GM21528 (cell line): Measurements from ENCODE around the gene SEMA4G.

Source experiments
- ATAC-seq: cut with Tn5 transposase; IDR thresholded peaks from one replicate; pipeline ENCODE4 v1.9.1; 2021; ENCODE audit warnings: mild to moderate bottlenecking, moderate library complexity; ENCODE audit not compliant: unreplicated experiment, low FRiP score

Gene SEMA4G

GRCh38 chr10:100969187-100970075 lies at the start of gene SEMA4G:
Gene SEMA4G, plus strand, starts transcription at chr10:100969504. Its CDS starts 3,409 bp downstream, at chr10:100972913.
- ATAC-seq = no peak

- ATAC-seq = no peak
Measured at GRCh38 chr10:100923580-100923979, 45.7 kb upstream of the SEMA4G start.

DNA sequence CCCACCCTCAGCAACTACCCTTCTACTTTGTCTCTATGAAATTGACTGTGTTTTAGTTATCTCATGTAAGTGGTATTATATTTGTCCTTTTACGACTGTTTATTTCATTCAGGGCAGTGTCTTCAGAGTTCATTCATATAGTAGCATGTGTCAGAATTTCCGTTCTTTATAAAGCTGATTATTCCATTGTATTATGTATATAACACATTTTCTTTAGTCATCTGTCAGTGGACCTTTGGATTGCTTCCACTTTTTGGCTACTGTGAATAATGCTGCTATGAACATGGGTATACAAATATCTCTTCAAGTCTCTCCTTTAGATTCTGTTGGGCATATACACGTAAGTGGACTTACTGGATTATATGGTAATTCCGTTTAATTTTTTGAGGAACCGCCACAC lies 42.0 kb upstream of the SEMA4G start:
- ATAC-seq = no peak

- no peak for ATAC-seq
Measured at GRCh38 chr10:100928039-100928438, 41.3 kb upstream of the SEMA4G start.

GRCh38 chr10:100930368-100930767 lies 38.9 kb upstream of the SEMA4G start:
- no peak for ATAC-seq

- no peak for ATAC-seq
Measured at GRCh38 chr10:100934084-100934659, 35.1 kb upstream of the SEMA4G start.

DNA sequence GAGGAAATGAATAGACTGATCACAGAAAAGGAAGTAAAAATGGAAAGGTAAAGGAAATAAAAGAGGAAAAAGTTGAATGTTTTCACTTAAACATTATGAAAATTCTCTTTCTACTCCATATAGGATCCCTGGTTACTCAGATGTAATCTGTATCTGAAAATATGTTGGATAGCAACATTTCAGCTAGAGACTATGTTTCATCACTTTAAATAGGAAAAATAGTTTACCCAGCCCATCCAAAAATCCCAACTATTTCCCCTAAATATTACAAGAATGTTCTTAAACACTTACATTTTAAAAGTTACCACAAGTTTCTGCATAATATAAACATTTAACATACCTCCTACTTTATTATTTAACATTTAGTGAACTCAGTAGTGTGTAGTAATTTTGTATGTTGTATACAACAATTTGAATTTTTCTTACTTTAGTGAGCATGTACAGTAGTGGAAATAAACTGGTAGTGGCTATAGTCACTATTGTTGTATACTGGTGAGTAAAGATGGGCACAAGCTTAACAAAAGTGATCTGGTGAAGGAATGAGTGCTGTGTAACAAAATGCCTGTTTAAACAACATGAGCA lies 29.4 kb upstream of the SEMA4G start:
- ATAC-seq = no peak

GRCh38 chr10:100942229-100942628 lies 27.1 kb upstream of the SEMA4G start:
- ATAC-seq = no peak

- ATAC-seq = no peak
Measured at GRCh38 chr10:100943508-100943907, 25.8 kb upstream of the SEMA4G start.

DNA sequence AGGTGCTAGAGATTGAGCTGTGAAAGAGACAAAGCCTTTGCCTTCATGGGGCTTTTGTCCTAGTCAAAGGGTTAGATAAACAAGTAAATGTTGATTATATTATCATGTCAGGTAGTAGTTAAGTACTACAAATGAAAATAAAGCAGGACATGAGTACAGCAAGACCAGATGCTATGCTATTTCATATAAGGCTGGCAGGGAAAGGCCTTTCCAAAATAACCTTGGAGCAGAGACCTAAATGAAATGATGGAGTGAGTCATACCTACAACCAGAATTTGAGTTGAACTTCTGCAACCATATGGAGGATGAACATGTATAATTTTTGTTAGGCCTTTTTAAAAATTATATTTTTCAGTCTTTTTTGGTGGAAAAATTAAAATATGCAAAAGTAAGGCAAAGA lies 23.6 kb upstream of the SEMA4G start:
- no peak for ATAC-seq

GRCh38 chr10:100948916-100949315 lies 20.4 kb upstream of the SEMA4G start:
- ATAC-seq = no peak

DNA sequence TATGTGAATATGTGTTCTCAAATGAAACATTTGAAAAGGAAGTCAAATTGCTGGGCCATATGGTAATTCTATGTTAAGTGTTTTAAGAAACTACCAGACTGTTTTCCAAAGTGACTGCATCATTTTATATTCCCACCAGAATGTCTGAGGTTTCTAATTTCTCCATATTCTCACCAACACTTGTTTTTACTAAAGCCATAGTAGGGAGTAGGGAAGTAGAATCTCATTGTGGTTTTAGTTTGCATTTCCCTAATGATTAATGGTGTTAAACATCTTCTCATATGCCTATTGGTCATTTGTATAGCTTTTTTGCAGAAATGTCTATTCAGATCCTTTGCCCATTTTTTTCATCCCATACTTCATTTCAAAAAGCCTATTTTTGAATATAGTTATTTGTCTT lies 9.1 kb upstream of the SEMA4G start:
- no peak for ATAC-seq

DNA sequence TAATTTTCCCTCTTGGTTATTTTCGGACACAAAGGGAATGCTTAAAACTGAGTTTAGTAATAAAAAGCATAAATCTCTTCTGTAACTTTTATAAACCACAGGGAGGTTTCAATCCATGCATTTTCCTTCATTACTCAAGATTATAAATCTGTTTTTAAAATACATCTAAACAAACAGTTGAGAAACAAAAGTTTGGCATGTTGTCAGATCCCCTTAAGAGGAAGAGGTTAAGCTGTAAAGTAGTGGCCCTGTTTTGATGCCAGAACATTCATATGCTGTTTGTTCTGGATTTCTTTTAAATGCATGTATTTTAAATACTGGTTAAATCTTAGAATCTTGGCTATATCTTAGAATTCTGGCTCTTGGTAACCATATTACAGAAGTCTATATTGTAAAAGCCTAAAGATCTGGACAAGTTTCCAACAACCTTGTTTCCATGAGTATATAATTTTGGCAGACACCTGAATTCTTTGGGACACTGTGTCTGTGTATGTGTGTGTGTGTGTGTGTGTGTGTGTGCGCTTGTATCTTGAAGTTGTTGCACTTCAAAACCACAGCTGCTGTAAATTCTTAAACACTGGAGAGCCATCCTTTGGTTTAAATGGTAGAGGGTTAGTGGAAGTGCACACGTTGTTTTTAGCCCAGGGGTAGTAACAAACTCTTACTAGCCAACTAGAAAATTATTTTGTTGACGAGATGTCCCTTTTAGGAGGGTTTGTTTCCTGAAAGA lies 6.8 kb upstream of the SEMA4G start:
- no peak for ATAC-seq

DNA sequence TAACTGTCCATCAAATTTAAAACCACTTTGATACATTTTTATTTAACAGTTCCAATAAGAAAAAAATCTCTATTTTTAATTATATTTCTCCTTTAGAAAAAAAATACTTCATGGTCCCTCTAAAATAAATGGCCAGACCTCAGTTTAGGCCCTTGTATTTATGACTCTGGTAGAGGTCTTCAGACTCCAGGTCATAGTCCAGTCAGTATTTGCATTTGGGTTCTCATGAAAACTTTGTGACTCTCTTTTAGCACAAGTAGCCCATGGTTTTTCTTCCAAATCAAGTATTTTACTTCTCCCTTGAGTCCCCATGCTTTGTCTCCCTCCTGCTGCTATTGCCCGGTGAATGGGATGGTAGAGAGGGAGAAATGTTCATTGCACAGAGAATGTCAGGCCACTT lies 5.5 kb upstream of the SEMA4G start:
- no peak for ATAC-seq

DNA sequence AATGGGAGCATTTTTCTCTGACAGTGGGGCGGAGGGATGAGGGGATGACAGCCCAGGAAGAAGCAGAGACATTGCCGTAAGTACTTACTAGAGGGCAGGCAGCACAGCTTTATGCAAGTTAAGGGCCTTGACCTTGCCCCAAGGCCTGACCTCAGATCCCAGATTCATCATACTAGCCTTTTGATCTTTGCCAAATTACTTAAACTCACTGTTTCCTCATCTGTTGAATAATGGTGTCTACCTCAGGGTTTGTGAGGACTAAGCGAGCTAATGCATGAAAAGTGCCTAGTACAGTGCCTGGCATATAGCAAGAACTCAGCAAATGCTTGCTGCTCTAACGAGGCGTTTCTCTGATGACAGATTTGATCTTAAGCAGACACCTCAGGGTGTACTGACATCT lies 3.5 kb upstream of the SEMA4G start:
- ATAC-seq = no peak

- no peak for ATAC-seq
Measured at GRCh38 chr10:100966887-100967286, 2.4 kb upstream of the SEMA4G start.

DNA sequence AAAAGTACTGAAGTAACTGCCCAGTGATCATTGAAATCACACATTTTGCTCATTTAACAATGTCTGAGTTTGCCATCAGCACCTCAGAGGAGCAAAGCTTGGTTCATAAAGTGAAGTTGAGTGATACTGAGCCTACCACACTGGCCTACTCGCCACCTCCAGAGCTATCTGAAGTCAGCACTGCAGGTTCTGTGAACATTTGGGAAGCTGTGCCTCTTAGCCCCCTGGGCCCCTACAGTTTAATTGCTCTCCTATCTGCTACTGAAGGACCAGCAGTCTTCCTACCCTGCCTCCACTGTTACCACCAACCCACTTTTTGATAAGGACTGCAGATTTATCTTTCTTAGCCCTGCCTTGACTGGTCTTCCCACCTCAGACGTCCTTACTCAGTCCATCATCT lies 2.0 kb upstream of the SEMA4G start:
- no peak for ATAC-seq

DNA sequence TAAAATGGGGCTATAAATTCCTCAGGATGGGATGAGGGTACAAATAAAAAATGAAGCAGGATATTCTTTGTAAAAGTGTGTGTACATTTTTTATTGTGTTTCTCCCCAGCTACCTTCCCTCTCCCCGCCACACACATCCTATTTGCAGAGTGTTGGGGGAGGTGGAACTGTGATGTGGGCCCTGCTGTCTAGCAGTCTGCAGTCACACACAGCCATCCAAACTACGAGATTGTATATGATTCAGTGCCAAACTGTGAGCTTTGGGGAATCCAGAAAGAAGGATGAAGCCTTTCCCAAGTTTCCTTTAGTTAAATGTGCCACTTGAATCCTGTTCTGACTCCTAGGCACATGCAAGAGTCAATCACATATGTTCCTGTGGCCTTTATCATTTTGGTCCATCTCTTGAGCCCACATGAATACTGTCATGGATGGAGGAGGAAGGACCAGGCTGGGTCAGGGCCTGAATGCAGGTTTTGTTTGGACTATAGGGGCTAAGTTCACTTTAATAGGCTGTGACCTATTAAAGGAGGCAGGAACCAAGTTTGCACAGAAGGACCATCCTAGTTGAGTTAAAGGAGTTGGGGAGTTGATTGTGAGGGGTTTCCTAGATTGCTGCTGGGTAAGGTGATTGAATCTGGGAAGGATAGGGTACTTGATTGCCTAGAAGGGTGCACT lies 1.1 kb upstream of the SEMA4G start:
- no peak for ATAC-seq

- ATAC-seq = no peak
Measured at GRCh38 chr10:100968863-100969186, 479 bp upstream of the SEMA4G start.

DNA sequence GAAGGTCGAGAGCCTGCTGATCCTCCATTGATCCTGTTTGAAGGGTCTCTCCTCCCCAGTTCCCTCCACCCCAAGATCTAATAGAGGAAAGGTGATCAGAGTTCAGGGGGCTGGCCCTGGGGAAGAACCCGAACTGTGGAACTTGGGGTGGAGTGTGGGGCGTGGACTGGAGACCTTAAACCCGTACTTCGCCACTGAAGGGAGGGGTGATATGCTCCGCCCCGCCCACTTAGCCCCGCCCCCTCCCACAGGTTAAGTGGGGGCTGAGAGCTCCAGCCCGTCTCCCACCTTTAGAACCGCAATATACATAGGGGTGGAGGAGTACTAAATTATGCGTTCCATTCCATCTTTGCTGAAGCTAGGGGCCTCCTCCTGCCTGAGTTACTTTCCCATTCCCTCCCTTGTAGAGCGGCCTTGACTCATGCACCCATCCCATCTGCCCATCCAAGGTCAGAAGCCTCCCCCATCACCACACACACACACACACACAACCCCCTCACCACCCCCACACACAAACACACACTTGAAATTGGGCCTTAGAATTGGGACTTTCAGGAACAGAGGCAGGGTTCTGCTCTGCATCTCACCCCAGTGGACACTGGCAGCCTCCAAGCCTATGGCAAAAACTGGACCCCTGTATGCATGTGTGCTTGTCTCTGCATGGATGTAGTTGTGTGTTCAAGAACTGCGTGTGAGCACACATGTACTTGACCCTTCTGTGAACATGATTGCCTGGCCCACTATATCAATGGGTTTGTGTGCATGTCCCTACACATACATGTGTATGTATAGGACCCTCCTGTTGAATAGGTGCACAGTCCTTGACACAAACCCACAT lies 991 bp downstream of the SEMA4G start:
- no peak for ATAC-seq
